NT2/D1 (cell line): ENCODE results near the gene DACH1.

Experiments used
- DNase-seq: peaks from one replicate; pipeline ENCODE4 v3.0.0-alpha.2; 2011; ENCODE audit warnings: low read depth, low spot score
- H3K27me3 ChIP-seq: 2 replicates; pipeline ENCODE4 v1.6.0; 2011; ENCODE audit warnings: mild to moderate bottlenecking; ENCODE audit not compliant: insufficient read length, insufficient read depth
- H3K36me3 ChIP-seq: 2 replicates; pipeline ENCODE4 v1.6.1; 2011; ENCODE audit warnings: mild to moderate bottlenecking, low read length, mixed read lengths; ENCODE audit not compliant: insufficient read depth, insufficient read length
- H3K4me1 ChIP-seq: 2 replicates; pipeline ENCODE4 v1.5.1; 2011; ENCODE audit not compliant: insufficient read depth, insufficient read length
- H3K4me3 ChIP-seq: 2 replicates; pipeline ENCODE4 v1.5.1; 2011; ENCODE audit warnings: low read depth; ENCODE audit not compliant: insufficient read length
- H3K9ac ChIP-seq: 2 replicates; pipeline ENCODE4 v1.6.0; 2011; ENCODE audit warnings: low read depth; ENCODE audit not compliant: insufficient read length
- H3K9me3 ChIP-seq: 2 replicates; pipeline ENCODE4 v1.5.1; 2011; ENCODE audit warnings: mild to moderate bottlenecking, low read length; ENCODE audit not compliant: insufficient read depth
- SUZ12 ChIP-seq: IDR thresholded peaks from 2 replicates; pipeline ENCODE4 v1.6.1; 2011; ENCODE audit not compliant: insufficient read length, insufficient read depth; ENCODE audit errors: extremely low read depth
- YY1 ChIP-seq: IDR thresholded peaks from 2 replicates; pipeline ENCODE4 v1.6.1; 2011; ENCODE audit not compliant: insufficient read length, insufficient read depth
- ZNF274 ChIP-seq: IDR thresholded peaks from 2 replicates; pipeline ENCODE4 v1.6.1; 2011; ENCODE audit warnings: mild to moderate bottlenecking, low read depth, low read length

DACH1 gene

GRCh38 chr13:71590654-71591148 is 276.3 kb downstream of the DACH1 start:
- H3K27me3 ChIP-seq = no peaks in the 10 kb centered on the region
- no peak overlapping the region for H3K9ac ChIP-seq
- no peak for DNase-seq
- H3K4me3 ChIP-seq = no peak overlapping the region
- no peaks in the 10 kb centered on the region for H3K36me3 ChIP-seq
- no peaks in the 10 kb centered on the region for H3K4me1 ChIP-seq
- H3K9me3 ChIP-seq = no peaks in the 10 kb centered on the region
- no peak for TF ChIP-seq YY1
- TF ChIP-seq SUZ12 = no peak
- TF ChIP-seq ZNF274 = no peak

GRCh38 chr13:71589032-71589431 is 278.0 kb downstream of the DACH1 start:
- Histone ChIP-seq H3K27me3 (no peaks in the 10 kb centered on the region), H3K4me3 (no peak overlapping the region), H3K9me3 (no peaks in the 10 kb centered on the region), H3K9ac (no peak overlapping the region), H3K36me3 (no peaks in the 10 kb centered on the region), H3K4me1 (no peaks in the 10 kb centered on the region)
- TF ChIP-seq SUZ12 (no peak), YY1 (no peak), ZNF274 (no peak)
- no peak for DNase-seq

- TF ChIP-seq ZNF274 (no peak), YY1 (no peak), SUZ12 (no peak)
- Histone ChIP-seq H3K4me1 (no peaks in the 10 kb centered on the region), H3K9ac (no peak overlapping the region), H3K4me3 (no peak overlapping the region), H3K9me3 (no peaks in the 10 kb centered on the region), H3K27me3 (no peaks in the 10 kb centered on the region), H3K36me3 (no peaks in the 10 kb centered on the region)
- no peak for DNase-seq
Measured at GRCh38 chr13:71587817-71588216, 279.2 kb downstream of the DACH1 start.

GRCh38 chr13:71587193-71587592 is 279.8 kb downstream of the DACH1 start:
- no peak for TF ChIP-seq SUZ12
- TF ChIP-seq ZNF274 = no peak
- TF ChIP-seq YY1 = no peak
- no peaks in the 10 kb centered on the region for H3K9me3 ChIP-seq
- no peak for DNase-seq

GRCh38 chr13:71583581-71583980 is 283.4 kb downstream of the DACH1 start:
- H3K4me1 ChIP-seq = no peaks in the 10 kb centered on the region

More at GRCh38 chr13:71587193-71587592, 279.8 kb downstream of the DACH1 start:
- no peaks in the 10 kb centered on the region for H3K27me3 ChIP-seq
- H3K9ac ChIP-seq = no peak overlapping the region
- no peaks in the 10 kb centered on the region for H3K4me1 ChIP-seq
- H3K4me3 ChIP-seq = no peak overlapping the region
- no peaks in the 10 kb centered on the region for H3K36me3 ChIP-seq

GRCh38 chr13:71580614-71581013 is 286.4 kb downstream of the DACH1 start:
- Histone ChIP-seq H3K9ac (no peak overlapping the region), H3K4me1 (no peaks in the 10 kb centered on the region), H3K9me3 (no peaks in the 10 kb centered on the region)

More at GRCh38 chr13:71583581-71583980, 283.4 kb downstream of the DACH1 start:
- no peak overlapping the region for H3K4me3 ChIP-seq
- no peak for DNase-seq
- TF ChIP-seq ZNF274 = no peak
- TF ChIP-seq YY1 = no peak
- no peak for TF ChIP-seq SUZ12
- no peaks in the 10 kb centered on the region for H3K27me3 ChIP-seq
- H3K9ac ChIP-seq = no peak overlapping the region
- H3K9me3 ChIP-seq = no peaks in the 10 kb centered on the region
- no peaks in the 10 kb centered on the region for H3K36me3 ChIP-seq

GRCh38 chr13:71578048-71578447 is 289.0 kb downstream of the DACH1 start:
- no peak overlapping the region for H3K9ac ChIP-seq
- no peak overlapping the region for H3K4me3 ChIP-seq
- TF ChIP-seq SUZ12 (no peak), YY1 (no peak), ZNF274 (no peak)
- H3K36me3 ChIP-seq = no peaks in the 10 kb centered on the region
- no peaks in the 10 kb centered on the region for H3K4me1 ChIP-seq
- no peaks in the 10 kb centered on the region for H3K9me3 ChIP-seq
- no peaks in the 10 kb centered on the region for H3K27me3 ChIP-seq
- DNase-seq = no peak

More at GRCh38 chr13:71580614-71581013, 286.4 kb downstream of the DACH1 start:
- H3K4me3 ChIP-seq = no peak overlapping the region
- TF ChIP-seq YY1 (no peak), SUZ12 (no peak), ZNF274 (no peak)
- H3K36me3 ChIP-seq = no peaks in the 10 kb centered on the region
- DNase-seq = no peak
- H3K27me3 ChIP-seq = no peaks in the 10 kb centered on the region
